HFF-Myc (cell line): ENCODE results near the gene ENPP7.

Experiments used
- DNase-seq: peaks from one replicate; pipeline ENCODE4 v3.0.0-alpha.2; 2011; ENCODE audit warnings: low read depth; ENCODE audit errors: extremely low read depth
- H3K4me3 ChIP-seq: replicated peaks from 2 replicates; pipeline ENCODE4 v1.5.1; 2011; ENCODE audit warnings: low read depth, mild to moderate bottlenecking, control low read depth, low read length
- TF ChIP-seq, protein P1 (sequence below): IDR thresholded peaks from 2 replicates; pipeline ENCODE4 v1.5.1; 2012; ENCODE audit warnings: mild to moderate bottlenecking, low read depth, low read length, control low read depth; ENCODE audit errors: missing control alignments

ENPP7 gene

DNA sequence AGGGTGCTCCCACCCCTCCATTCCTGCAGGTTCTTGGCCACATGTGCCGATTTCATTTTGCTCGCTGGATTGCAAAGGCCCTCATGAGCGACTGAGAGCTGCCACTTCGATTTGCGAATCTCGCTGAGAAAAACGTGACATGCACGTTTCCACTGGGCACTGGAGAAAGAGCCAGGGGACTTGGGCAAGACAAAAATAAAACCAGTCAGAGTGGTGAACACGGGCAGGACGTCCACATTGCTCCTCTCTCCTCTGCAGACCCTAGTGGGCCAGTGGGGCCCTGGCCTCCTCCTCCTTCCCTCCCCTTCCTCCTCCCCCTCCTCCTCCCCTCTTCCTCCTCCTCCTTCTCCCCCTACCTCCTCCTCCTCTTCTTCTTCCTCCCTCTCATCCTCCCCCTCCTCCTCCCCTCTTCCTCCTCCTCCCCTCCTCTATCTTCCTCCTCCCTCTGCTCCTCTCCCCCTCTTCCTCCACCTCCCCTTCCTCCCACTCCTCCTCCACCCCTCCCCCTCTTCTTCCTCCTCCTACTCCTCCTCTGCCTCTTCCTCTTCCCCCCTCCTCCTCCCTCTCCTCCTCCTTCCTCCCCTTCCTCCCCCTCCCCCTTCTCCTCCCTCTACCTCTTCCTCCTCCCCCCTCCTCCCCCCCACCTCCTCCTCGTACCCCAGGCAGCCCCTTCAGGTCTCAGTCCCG is 28.1 kb upstream of the ENPP7 start:
- TF ChIP-seq, protein P1, sequence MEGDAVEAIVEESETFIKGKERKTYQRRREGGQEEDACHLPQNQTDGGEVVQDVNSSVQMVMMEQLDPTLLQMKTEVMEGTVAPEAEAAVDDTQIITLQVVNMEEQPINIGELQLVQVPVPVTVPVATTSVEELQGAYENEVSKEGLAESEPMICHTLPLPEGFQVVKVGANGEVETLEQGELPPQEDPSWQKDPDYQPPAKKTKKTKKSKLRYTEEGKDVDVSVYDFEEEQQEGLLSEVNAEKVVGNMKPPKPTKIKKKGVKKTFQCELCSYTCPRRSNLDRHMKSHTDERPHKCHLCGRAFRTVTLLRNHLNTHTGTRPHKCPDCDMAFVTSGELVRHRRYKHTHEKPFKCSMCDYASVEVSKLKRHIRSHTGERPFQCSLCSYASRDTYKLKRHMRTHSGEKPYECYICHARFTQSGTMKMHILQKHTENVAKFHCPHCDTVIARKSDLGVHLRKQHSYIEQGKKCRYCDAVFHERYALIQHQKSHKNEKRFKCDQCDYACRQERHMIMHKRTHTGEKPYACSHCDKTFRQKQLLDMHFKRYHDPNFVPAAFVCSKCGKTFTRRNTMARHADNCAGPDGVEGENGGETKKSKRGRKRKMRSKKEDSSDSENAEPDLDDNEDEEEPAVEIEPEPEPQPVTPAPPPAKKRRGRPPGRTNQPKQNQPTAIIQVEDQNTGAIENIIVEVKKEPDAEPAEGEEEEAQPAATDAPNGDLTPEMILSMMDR = no peak
- DNase-seq = no peak
- H3K4me3 ChIP-seq = no peak overlapping the region

DNA sequence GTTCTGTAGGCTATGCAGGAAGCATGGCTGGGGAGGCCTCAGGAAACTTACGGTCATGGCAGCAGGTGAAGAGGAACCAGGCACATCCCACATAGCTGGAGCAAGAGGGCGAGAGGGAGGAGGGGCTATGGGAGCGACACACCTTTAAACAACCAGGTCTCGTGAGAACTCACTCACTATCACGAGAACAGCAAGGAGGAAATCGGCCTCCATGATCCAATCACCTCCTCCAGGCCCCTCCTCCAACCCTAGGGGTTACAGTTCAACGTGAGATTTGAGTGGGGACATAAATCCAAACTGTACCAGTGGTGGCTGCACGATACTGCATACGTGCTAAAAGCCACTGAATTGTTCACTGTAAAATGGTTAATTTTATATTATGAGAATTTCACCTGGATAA is 26.1 kb upstream of the ENPP7 start:
- no peak overlapping the region for H3K4me3 ChIP-seq
- TF ChIP-seq, protein P1 = no peak
- DNase-seq = no peak

DNA sequence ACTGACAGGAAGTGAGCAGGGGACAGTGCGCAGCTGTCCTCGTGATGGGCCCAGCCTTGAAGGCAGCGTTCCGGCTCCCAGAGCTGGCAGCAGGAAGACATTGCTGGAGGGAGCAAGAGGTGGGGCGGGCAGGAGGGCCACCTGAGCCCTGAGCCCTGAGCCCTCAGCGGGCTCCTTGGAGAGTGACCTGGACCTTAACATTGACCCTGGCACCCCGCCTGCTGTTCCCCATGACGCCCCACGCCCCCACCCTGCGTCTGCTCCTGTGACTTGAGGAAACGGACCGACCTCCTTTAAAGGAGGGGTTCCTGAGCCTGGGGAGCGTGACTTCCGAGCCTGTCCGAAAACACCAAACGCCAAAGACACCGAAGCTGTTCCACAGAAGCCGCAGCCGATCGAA is 25.1 kb upstream of the ENPP7 start:
- no peak for DNase-seq
- TF ChIP-seq, protein P1 = no peak
- no peak overlapping the region for H3K4me3 ChIP-seq

DNA sequence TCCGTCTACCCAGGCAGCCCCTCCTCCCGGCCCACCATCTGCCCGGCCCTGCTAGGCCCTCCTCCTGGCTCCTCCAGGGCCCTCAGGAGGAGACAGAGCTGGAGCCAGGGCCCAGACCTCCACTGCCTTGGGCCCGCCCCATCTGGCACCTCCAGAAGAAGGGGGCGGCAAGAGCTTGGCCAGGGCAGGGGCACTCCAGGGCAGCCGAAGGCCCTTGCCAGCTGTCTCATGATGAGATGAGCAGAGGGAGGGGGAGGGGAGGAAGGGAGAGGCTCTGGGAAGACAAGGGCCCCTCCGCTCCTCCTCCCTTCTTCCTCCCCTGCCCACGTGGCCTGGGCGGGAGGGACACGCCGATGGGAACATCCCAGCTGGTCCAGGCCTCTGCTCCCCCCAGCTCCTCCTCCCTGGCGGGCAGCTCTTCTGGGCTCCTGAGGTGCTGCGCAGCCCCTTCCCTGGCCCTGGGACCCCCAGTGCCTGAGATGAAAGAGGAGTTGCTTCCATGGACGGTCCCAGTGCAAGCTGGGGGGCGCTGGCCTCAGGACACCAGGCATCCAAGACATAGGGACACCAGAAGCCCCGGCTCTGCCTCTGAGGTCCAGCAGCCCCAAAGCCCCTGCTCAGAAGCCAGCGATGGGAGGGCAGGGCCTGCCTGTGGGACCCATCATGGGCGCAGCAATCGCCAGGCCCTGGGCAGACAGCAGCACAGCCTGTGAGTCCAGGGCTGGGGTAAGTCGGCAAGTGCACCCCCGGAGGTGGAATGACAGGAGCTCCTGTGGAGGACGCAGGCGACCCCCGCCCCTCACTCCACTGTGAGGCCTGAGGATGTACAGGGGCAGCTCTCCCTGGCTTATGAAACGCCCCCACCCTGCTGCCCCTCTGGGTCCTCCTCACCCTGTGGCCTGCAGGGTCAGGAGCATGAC is 23.6 kb upstream of the ENPP7 start:
- DNase-seq = no peak
- H3K4me3 ChIP-seq = no peak overlapping the region
- TF ChIP-seq, protein P1 = no peak

DNA sequence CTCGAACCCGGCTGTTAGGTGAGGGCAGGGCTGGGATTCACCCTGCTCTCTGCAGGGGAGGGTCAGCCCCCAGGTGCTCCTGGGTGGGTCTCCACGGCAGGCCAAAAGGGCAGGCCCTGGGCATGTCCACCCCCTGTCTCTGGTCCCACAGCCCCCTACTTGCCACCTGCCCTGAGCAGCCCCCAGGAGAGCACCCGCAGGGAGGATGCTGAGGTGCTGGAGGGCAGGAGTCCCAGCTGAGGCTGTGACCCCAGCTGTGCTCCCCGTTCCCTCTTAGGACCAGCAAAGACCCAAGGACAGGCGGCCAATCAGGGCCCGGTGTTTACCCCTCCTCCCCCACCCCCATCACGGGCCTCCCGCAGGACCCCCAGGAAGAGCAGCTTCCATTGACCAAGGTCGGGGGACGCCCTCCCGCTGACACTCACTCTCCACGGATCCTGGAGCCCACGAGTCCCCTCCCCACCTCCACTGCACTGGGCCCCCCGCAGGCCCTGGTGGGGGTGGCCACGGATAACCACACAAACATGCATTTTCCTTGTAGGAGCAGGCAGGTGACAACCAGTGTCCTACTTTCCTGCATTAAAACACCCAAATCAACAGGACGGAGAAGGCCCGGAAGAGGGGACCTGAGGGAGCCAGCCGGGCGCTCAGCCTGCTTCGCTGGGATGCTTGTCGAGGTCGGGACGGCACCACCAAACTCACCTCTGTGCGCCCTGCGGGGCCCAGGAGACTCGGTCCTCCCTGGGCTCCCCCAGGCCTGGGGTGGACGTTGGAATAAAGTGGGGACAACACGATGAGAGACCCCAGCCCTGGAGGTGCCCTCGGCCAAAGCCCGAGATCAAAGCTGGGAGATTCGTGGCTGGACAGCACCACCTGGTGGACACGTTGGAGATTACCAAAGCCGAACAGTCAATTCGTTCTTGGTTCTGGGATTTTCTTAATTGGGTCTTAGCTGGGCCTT is 22.5 kb upstream of the ENPP7 start:
- DNase-seq = no peak
- TF ChIP-seq, protein P1 = peak; percentile 67
- no peak overlapping the region for H3K4me3 ChIP-seq

DNA sequence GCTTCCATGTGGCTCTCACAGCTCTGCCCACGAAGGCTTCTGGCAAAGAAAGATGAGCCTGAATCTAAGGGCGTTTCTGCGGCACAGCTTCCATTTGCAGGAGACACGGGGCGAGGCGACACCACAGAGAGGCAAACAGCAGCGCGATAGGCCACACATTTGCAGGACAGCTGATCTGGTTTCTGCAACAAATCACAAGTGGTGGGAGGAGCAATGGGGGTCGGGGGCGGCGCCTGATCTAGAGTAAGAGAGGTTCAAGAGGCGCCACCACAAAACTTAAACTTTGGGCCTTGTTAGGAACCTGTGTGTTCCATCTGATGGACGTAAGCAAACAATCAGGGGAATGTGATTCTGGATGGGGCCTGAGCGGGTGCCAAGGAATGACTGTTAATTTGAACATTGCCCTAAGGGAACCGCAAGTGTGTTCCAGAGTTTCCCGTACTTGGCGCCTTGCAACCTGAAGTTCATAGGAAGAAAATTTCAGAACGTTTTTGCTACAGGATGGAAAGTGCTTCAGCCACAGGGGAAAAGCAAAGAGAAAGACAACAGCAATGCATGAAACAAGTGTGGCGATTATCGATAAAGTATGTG is 18.9 kb upstream of the ENPP7 start:
- DNase-seq = no peak
- TF ChIP-seq, protein P1 = no peak
- H3K4me3 ChIP-seq = no peak overlapping the region
